Activated CD8-positive, alpha-beta memory T cell treated with anti-CD3 and anti-CD28 coated beads, Interleukin-2, amount 50 U/mL, for 1 hour (primary cell): ENCODE measurements around the gene LRRC8E.

Experiments used
- DNase-seq: peaks from one replicate; pipeline ENCODE4 v3.0.0-alpha.2; 2020; ENCODE audit errors: extremely low read depth

The LRRC8E gene

DNA sequence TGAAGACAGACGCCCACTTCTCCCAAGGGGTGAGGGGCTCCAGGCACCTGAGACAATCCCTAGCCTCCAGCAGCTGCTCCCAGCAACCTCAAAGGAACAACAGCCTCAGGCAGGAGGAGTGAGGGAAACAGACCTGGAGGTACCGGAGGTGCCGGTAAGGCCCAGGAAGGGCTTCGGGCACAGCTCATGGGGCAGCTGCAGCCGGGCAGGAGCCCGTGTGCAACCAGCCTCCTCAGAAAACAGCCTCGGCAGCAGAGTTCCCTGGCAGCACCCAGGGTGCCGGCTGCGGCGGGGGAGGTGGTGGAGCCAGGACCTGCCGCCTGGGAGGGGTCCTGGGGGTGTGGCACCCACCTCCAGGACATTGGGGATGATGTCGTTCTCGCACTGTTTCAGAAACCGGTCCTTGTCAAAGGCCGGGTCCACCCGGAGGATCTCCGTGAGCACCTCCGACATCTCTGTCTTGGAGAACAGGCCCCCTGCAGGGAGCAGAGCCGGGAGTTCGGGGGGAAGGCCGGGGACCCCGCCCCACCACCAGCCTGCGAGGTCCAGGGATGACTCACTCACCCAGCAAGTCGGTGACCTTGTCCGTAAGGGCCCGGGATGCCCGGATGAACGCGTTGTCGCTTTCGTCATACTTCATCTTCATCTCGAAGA, 44.1 kb downstream of the LRRC8E start:
- DNase-seq: no peak

DNA sequence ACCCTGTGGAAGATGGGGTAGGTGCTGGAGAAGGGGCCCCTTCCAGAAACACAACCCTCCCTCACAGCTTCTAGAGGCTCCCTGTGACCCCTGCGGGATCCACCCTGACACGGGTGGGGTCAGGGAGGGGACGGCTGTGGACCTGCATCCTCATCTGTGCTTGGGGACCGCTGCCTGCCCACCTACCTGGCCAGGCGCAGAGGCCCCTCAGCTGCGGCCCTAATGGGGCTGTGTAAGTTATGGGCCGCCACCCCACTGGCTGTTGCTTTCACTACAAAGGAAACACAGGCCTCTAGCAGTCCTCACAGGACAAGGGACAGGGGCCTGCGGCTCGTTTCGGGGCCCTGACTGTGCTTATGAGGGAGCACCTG, 44.6 kb downstream of the LRRC8E start:
- DNase-seq: no peak

DNA sequence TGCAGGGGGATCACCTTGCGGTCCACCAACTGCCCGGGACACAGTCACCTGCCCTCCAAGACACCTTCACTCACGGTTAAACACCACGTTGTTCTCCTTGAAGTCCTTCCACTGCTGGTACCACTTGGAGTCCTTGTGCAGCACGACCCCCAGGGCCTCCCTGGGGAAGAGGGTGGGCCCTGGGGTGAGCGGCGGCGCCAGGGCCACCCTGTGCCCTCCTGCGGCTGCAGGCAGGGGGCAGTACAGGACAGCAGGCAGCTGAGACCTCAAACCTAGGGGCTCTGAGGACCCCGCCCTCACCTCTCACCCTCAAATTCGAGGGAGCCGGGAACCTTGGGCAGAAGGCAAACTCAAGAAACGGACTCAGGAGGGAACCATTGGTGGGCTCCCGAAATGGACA, 45.1 kb downstream of the LRRC8E start:
- DNase-seq: no peak

DNA sequence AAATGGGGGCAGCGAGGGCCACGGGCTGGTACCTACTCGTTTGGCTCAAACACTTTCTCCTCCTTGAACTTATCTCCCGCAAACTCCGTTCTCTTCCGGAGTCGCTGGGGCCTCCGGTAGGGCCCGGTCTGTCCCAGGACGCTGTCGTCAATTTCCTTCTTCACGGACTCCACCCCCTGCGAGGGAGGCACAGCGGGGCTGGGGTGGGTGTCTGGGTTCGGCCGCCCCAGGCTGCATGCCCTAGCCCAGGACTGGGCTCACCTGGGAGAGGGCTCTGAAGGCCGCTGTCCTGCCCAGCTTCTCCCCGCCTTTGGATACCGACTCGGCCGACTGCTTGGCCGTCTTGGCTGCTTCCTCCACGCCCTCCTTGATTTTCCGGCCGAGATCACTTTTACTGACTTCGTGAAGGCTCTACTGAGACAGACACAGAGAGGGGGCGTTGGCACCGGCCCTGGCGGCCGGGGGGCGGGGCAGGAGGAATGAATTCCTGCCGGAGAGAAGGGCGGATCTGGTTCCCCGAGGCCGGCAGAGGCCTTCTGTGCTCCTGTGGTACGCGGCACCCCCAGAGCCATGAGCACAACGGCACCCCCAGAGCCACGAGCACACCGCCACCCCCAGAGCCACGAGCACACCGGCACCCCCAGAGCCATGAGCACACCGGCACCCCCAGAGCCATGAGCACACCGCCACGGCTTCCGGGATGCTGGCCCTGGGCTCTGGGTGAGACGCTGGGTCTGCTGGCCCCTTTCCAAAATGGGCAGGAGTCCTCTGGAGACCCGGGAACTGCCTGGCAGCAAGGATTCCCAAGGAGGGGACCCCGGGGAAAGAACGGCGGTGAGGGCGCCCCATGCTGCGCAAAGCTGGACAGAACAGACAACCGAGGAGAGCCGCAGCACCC, 45.8 kb downstream of the LRRC8E start:
- no peak for DNase-seq

DNA sequence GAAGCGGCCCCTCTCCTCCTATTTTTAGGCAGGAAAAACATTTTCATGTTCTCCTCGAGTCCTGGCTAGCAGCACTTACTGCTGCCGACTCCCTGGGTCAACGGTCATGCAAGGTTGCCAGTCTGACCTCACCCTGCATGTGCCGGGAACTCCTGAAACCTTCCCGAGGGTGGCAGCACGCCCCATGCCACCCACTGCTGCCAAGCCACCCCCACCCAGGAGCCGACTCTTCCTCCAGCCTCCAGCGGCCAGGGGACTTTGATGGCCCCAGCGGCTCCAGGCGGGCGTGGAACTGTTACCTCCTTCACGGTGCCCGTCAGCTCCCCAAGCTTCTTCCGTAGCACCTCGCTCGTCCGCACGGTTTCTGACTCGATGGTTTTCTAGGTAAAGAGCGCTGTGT, 46.5 kb downstream of the LRRC8E start:
- no peak for DNase-seq

DNA sequence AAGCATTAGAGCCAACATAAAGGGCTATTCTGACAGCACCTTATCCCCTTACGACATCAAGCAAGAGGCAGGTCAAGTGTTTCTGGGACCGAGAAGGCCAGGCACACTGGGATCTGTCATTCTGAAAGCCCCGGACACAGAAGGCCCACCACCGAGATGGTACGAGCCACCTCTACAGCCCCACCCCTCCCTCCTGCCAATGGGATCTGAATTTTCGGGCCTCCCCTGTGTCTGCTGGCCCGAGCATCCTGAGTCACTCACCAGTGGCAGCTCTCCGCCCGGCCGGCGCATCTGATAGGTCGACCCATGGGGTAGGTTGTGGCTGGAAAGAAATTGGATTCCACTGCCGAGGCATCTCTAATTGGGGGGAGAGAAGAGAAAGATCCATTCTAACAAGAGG, 52.5 kb downstream of the LRRC8E start:
- DNase-seq: no peak

DNA sequence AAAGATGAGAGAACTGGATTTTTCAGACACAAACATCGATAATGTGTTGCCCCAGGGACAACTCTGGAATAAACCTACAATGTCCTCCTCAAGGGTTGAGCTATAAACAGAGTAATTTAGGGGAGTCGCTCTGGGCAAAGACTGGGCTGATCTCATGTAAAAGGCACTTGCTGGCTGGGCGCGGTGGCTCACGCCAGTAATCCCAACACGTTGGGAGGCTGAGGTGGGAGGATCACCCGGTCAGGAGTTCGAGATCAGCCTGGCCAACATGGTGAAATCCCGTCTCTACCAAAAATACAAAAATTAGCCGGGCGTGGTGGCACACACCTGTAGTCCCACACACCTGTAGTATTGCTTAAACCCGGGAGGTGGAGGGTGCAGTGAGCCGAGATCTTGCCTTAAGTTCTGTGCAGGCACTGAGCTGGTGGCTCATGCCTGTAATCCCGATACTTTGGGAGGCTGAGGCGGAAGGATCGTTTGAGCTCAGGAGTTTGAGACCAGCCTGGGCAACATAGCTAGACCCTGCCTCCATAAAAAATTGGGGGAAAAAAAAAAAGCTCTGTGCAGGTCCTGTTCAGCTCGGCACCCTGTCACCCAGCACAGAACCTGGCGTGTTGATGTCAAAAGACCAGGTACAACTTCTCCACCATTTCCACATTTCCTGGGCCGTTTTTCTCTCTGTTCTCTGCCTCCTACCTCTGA, 53.7 kb downstream of the LRRC8E start:
- no peak for DNase-seq

DNA sequence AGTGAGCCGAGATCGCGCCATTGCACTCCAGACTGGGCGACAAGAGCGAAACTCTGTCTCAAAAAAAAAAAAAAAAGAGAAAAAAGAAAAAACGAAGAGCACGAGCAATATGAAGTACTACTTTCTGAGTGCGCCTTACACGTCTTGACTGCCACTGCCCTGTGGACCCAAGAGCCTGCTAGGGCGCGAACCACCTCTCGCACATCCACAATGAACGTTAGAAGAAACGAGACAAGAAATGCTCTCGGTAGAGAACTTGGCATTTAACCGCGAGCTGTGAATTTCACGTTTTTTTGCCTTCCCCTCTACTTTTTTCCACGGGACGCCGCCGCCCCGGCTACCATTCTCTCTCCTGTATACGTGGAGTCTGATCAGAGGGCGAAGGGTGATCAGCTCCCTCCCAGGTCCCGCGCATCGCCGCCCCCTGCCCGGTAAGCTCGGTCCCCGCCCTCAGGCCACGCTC, 54.7 kb downstream of the LRRC8E start:
- DNase-seq: no peak

DNA sequence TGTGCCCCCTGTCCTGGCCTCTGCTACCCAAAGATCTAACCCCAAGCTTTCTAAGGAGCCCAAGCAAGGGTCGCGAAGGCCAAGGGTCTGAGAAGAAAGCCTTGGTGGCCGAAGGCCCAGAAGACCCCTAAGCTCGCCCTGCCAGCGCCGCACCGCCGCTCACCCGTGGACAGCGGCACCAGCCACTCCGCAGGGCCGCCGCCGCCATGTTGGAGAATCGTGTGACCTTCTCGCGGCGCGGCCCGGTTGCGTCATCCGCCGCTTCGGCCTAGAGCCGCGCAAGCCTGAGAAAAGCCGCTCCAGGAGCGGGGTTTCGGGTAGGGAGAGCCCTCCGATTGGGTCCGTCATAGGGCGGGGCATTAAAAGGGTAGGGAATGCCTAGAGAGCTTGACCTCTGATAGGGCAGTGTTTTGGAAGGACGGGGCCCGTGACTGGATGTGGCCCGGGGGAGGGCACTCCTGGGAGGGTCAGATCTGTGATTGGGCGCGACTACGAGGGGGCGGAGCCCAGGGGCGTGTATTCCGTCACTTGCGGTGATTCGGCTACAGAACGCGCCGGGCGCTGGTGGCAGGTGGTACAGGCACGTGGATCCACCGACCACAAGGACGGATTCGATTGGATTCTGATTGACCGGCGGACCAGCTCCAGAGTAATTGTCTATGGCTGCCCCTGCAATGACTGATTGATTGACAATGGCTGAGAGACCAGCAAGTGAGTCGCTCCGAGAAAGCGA, 55.3 kb downstream of the LRRC8E start, which contains the start of gene TIMM44:
TIMM44 (minus strand) TSS at position 223 of the 733 bp plus-strand sequence; CDS start at position 208, 15 bp downstream.
- DNase-seq: peak; percentile 96

DNA sequence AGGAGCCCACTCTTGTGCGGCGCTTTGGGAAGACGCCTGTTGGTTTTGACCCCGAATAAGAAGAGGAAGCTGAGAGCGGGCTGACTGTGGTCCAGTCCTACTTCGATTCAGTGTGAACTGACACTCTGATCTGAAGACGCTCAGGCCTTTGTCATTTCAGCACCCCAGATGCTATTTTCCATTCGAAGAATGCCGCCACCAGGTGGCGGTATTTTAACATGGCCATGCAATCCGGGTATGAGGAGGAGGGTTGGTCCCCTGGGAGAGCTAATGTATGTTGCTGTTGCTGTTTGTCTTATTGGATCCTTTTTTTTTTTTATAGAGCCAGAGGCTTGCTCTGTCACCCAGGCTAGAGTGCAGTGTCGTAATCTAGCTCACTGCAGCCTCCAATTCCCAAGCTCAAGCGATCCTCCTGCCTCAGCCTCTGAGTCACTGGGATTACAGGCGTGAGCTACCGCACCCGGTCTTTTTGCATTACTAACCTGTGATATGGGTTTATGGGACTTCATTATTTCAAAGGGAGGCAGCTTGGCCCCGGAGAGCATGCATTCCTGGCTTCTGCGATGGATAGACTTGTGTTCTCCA, 56.0 kb downstream of the LRRC8E start:
- peak; percentile 47 for DNase-seq

DNA sequence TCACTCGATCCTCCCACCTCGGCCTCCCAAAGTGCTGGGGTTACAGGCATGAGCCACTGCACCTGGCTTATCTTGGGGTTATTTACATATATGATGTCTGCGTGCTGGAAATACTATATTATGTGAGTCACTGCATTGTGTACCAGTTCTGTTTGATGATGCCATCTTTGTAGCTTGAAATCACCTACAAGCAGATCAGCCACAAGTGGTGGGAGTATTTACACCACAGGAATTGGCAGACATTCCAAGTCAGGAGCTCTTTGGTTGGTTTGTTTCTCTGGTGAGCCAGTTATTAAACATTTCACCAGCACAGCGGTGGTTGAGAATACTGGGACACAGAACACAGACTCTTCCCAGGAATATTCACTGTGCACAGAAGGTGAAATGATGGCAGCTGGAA, 59.6 kb downstream of the LRRC8E start:
- no peak for DNase-seq
